ENCODE results near the gene RAMP3. TPM values are rescaled to one million over a fixed set of nuclear protein-coding genes. Genes with fewer than 3 reads are reported as not detected.

Gene RAMP3
- total RNA-seq, 2 donors from 2014 or later, result not detected

DNA sequence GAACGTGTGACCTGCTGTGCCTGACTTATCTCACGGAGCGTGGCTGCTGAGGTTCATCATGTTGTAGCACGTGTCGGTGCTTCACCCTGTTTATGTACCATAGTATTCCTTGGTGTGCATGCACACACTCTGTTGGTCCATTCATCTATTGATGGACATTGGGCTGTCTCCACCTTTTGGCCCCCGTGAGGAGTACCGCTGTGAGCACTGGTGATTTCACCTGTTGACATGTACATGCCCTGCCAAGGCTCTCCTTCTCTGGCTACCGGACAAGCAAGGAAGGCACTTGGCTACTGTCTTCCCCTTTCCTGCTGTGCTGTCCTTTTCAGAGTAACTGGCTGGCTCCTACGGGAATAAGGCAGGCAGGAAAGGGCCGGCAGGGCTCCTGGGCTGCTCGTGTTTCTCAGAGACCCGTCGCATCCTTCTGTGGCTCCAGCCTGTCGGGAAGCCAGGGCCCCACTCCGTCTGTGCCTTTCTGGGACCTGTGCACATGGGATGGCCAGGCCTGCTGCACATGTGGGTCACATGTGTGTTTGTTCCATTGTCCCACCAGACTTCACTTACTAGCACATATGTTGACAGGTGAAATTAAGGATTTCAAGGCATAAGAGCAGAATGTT, 28.3 kb upstream of the RAMP3 start:
- no peak overlapping the region for H3K27ac ChIP-seq (ENCODE audit: low read depth, low read length)
- H3K4me3 ChIP-seq (ENCODE audit: low read length), result no peak overlapping the region
- TF ChIP-seq, protein P1, sequence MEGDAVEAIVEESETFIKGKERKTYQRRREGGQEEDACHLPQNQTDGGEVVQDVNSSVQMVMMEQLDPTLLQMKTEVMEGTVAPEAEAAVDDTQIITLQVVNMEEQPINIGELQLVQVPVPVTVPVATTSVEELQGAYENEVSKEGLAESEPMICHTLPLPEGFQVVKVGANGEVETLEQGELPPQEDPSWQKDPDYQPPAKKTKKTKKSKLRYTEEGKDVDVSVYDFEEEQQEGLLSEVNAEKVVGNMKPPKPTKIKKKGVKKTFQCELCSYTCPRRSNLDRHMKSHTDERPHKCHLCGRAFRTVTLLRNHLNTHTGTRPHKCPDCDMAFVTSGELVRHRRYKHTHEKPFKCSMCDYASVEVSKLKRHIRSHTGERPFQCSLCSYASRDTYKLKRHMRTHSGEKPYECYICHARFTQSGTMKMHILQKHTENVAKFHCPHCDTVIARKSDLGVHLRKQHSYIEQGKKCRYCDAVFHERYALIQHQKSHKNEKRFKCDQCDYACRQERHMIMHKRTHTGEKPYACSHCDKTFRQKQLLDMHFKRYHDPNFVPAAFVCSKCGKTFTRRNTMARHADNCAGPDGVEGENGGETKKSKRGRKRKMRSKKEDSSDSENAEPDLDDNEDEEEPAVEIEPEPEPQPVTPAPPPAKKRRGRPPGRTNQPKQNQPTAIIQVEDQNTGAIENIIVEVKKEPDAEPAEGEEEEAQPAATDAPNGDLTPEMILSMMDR (conservative IDR thresholded peaks at IDR 0.05), result no peak
- H3K4me1 ChIP-seq (ENCODE audit: control insufficient read depth, insufficient read depth, low read length), result no peaks in the 10 kb centered on the region
- WGBS, 2 experiments (ENCODE audit: insufficient coverage in 1 of 2, insufficient read length in 1 of 2), result 83 to 87% methylated on average over 13 to 15 of the region's 15 CpGs
- no peak overlapping the region for H3K9ac ChIP-seq (ENCODE audit: extremely low read depth, low read length, poor library complexity, severe bottlenecking)
- Mint-ChIP-seq H3K4me1 (no peaks in the 10 kb centered on the region), H3K27ac (no peak overlapping the region), H3K9me3 (no peaks in the 10 kb centered on the region), H3K4me3 (no peak overlapping the region), H3K27me3 (ENCODE audit: insufficient read depth) (no peaks in the 10 kb centered on the region), H3K36me3 (ENCODE audit: low read depth) (no peaks in the 10 kb centered on the region)
- H3K36me3 ChIP-seq (ENCODE audit: control insufficient read depth, insufficient read depth, low read length), result no peaks in the 10 kb centered on the region
- no peak for DNase-seq
- H3K9me3 ChIP-seq (ENCODE audit: control insufficient read depth, low read length), result no peaks in the 10 kb centered on the region
- H3K27me3 ChIP-seq (ENCODE audit: control insufficient read depth, insufficient read depth, low read length, poor library complexity, severe bottlenecking), result no peaks in the 10 kb centered on the region

- Histone ChIP-seq H3K36me3 (ENCODE audit: control insufficient read depth, insufficient read depth, low read length) (no peaks in the 10 kb centered on the region), H3K27ac (ENCODE audit: low read depth, low read length) (no peak overlapping the region), H3K9ac (ENCODE audit: extremely low read depth, low read length, poor library complexity, severe bottlenecking) (no peak overlapping the region), H3K4me3 (ENCODE audit: low read length) (no peak overlapping the region), H3K27me3 (ENCODE audit: control insufficient read depth, insufficient read depth, low read length, poor library complexity, severe bottlenecking) (no peaks in the 10 kb centered on the region), H3K9me3 (ENCODE audit: control insufficient read depth, low read length) (no peaks in the 10 kb centered on the region), H3K4me1 (ENCODE audit: control insufficient read depth, insufficient read depth, low read length) (no peaks in the 10 kb centered on the region)
- TF ChIP-seq, protein P1 (conservative IDR thresholded peaks at IDR 0.05), result no peak
- peak overlapping the region; percentile 1 for H3K27ac Mint-ChIP-seq
- H3K4me3 Mint-ChIP-seq, result no peak overlapping the region
- WGBS, 2 experiments (ENCODE audit: insufficient coverage in 1 of 2, insufficient read length in 1 of 2), result 85% methylated on average over 6 to 12 of the region's 12 CpGs
- no peaks in the 10 kb centered on the region for H3K27me3 Mint-ChIP-seq (ENCODE audit: insufficient read depth)
- no peaks in the 10 kb centered on the region for H3K36me3 Mint-ChIP-seq (ENCODE audit: low read depth)
- H3K9me3 Mint-ChIP-seq, result no peaks in the 10 kb centered on the region
- DNase-seq, result no peak
- no peaks in the 10 kb centered on the region for H3K4me1 Mint-ChIP-seq
Measured at GRCh38 chr7:45129906-45130305, 27.7 kb upstream of the RAMP3 start.

DNA sequence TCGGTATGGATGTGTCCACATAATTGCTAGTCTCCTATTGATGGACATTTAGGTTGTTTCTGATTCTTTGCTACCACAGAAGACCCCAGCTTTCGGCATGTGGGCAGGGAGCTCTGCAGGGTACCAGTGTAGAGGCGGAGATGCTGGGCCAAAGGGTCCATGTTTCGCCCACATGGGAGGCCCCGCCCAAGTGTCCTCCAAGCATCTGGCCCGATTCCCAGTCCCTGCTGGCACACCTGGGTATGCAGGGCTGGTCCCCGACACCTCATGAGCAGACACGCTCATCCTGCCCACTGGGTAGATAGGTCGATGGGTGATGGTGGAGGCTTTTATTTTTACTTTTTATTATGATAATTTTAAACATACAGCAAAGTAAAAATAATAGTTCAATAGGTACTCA, 26.7 kb upstream of the RAMP3 start:
- Histone ChIP-seq H3K9ac (ENCODE audit: extremely low read depth, low read length, poor library complexity, severe bottlenecking) (no peak overlapping the region), H3K4me3 (ENCODE audit: low read length) (no peak overlapping the region), H3K4me1 (ENCODE audit: control insufficient read depth, insufficient read depth, low read length) (no peaks in the 10 kb centered on the region), H3K27me3 (ENCODE audit: control insufficient read depth, insufficient read depth, low read length, poor library complexity, severe bottlenecking) (no peaks in the 10 kb centered on the region), H3K27ac (ENCODE audit: low read depth, low read length) (no peak overlapping the region), H3K36me3 (ENCODE audit: control insufficient read depth, insufficient read depth, low read length) (no peaks in the 10 kb centered on the region), H3K9me3 (ENCODE audit: control insufficient read depth, low read length) (no peaks in the 10 kb centered on the region)
- no peak for DNase-seq
- H3K9me3 Mint-ChIP-seq, result no peaks in the 10 kb centered on the region
- H3K27ac Mint-ChIP-seq, result no peak overlapping the region
- TF ChIP-seq, protein P1 (conservative IDR thresholded peaks at IDR 0.05), result no peak
- no peaks in the 10 kb centered on the region for H3K27me3 Mint-ChIP-seq (ENCODE audit: insufficient read depth)
- no peak overlapping the region for H3K4me3 Mint-ChIP-seq
- WGBS, 2 experiments (ENCODE audit: insufficient coverage in 1 of 2, insufficient read length in 1 of 2), result 80 to 86% methylated on average over 6 to 8 of the region's 9 CpGs
- no peaks in the 10 kb centered on the region for H3K36me3 Mint-ChIP-seq (ENCODE audit: low read depth)
- no peaks in the 10 kb centered on the region for H3K4me1 Mint-ChIP-seq
